ENCODE measurements around the gene FICD.

Gene FICD

DNA sequence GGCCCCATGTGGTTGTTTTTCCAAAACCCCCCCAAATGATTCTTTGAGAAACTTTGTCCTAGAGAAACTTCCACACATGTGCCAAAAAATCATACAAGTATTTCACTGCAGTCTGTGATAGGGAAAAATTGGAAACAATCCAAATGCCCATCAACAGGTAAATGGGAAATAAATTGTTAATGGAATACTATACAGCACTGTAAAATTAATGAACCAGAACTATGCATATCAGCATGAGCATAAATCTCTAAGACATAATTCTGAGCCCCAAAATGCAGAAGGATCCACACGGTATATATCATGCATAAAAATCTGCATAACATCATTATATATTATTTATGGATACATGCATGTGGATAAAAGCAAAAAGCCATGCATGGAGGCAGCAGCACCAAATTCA lies 5.3 kb upstream of the FICD start:
- Mint-ChIP-seq H3K9me3 (no peaks in the 10 kb centered on the region), H3K27me3 (ENCODE audit: low read depth) (peaks cover 12% of the 10 kb centered on the region), H3K27ac (no peak overlapping the region), H3K36me3 (ENCODE audit: low read depth) (no peaks in the 10 kb centered on the region), H3K4me1 (peaks cover 7% of the 10 kb centered on the region), H3K4me3 (no peak overlapping the region)
- TF ChIP-seq, protein P1, sequence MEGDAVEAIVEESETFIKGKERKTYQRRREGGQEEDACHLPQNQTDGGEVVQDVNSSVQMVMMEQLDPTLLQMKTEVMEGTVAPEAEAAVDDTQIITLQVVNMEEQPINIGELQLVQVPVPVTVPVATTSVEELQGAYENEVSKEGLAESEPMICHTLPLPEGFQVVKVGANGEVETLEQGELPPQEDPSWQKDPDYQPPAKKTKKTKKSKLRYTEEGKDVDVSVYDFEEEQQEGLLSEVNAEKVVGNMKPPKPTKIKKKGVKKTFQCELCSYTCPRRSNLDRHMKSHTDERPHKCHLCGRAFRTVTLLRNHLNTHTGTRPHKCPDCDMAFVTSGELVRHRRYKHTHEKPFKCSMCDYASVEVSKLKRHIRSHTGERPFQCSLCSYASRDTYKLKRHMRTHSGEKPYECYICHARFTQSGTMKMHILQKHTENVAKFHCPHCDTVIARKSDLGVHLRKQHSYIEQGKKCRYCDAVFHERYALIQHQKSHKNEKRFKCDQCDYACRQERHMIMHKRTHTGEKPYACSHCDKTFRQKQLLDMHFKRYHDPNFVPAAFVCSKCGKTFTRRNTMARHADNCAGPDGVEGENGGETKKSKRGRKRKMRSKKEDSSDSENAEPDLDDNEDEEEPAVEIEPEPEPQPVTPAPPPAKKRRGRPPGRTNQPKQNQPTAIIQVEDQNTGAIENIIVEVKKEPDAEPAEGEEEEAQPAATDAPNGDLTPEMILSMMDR (IDR thresholded peaks at IDR 0.05; ENCODE audit: unreplicated experiment in 3 of 3): no peak

DNA sequence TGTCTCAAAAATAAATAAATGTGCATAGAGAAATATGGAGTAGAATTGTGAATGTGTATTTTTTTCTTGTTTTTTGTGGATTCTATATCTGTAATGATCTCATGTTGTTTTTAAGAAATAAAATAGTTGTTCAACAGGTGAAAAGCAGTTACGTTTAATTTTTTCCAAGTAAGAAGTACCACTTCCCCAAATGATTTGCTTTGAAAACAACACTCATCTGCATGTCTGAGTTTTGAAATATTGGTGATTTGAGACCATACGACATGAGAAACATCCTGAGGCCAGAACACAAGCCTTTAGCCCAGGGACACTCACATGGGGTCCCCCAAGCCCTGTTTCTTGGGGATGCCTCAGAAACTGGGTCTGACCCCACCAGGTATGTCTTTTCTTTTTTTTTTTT lies 4.2 kb upstream of the FICD start:
- Mint-ChIP-seq H3K27ac (no peak overlapping the region), H3K27me3 (ENCODE audit: low read depth) (peaks cover 8% of the 10 kb centered on the region), H3K9me3 (no peaks in the 10 kb centered on the region), H3K4me1 (peaks cover 8% of the 10 kb centered on the region), H3K4me3 (no peak overlapping the region), H3K36me3 (ENCODE audit: low read depth) (no peaks in the 10 kb centered on the region)
- TF ChIP-seq, protein P1 (IDR thresholded peaks at IDR 0.05; ENCODE audit: unreplicated experiment in 3 of 3): no peak

DNA sequence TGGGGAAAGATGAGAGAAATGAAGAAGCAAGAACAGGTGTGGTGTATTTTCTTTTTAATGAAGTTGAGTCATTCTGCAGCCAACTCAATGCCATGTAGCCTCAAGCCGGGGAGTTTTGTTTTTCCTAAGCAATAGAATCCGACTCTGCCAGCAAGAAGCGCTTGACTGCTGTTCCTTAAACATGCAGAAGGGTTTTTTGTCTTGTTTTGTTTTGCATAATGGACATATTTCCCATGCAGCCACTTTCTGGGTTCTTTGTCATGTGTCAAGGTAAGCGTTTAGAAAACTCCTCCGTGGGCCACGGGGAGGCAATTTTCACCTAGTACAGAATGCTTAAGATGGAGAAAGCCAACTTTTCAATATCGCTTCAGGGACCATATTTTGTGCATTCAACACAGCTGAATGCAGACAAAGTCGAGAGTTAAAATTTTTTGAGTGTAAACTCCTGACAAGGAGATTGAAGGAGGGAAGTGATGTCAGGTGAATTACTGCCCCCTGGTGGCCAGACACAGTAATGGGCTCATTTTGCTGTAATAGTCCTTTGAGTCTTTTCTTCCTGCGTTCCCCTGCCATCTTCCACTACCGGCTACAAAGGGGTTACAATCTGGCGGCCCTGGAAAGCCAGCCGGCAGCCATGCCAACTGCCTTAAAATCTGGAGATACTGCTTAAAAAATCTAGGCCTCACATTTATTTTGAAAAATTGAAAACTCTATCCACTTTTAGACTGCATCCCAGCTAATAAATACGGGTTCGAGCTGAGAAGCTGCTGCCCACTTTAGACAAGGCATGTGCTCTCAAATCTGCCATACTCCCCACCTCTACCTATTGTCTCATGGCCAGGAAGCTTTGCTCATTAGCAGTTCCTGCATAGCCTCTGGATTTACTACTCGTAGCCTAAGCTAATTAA lies 3.2 kb upstream of the FICD start:
- H3K9me3 Mint-ChIP-seq: no peaks in the 10 kb centered on the region
- TF ChIP-seq, protein P1 (IDR thresholded peaks at IDR 0.05; ENCODE audit: unreplicated experiment in 3 of 3): peak; percentile 84 to 91 (median 91)
- H3K4me3 Mint-ChIP-seq: peak overlapping the region; percentile 22 to 76 (median 71)
- peaks cover 13% of the 10 kb centered on the region for H3K4me1 Mint-ChIP-seq
- peak overlapping the region; percentile 51 to 79 (median 51) for H3K27ac Mint-ChIP-seq
- no peaks in the 10 kb centered on the region for H3K36me3 Mint-ChIP-seq (ENCODE audit: low read depth)
- peaks cover 7% of the 10 kb centered on the region for H3K27me3 Mint-ChIP-seq (ENCODE audit: low read depth)

DNA sequence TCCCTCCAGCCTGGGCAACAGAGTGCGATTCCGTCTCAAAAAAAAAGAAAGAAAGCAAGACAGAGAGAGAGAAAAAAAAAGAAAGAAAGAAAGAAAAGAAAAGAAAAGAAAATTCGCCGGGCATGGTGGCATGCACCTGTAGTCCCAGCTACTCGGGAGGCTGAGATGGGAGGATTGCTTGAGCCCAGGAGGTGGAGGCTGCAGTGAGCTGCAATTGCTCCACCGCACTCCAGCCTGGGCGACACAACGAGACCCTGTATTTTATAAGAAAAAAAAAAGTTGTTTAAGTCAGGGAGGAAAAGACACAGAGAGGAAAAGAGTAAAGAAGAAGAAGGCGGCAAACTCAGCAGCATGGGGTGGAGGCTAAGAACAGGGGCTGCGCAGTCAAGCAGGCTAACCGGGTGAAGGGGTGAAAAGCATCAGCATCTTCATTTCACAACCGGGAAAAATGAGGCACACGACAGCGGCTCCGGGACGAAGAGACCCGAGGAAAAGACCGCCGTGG lies 557 bp upstream of the FICD start:
- peaks cover 13% of the 10 kb centered on the region for H3K4me1 Mint-ChIP-seq
- TF ChIP-seq, protein P1 (IDR thresholded peaks at IDR 0.05; ENCODE audit: unreplicated experiment in 3 of 3): no peak
- H3K27ac Mint-ChIP-seq: no peak overlapping the region
- H3K9me3 Mint-ChIP-seq: no peaks in the 10 kb centered on the region
- H3K36me3 Mint-ChIP-seq (ENCODE audit: low read depth): peaks cover 10% of the 10 kb centered on the region
- H3K27me3 Mint-ChIP-seq (ENCODE audit: low read depth): no peaks in the 10 kb centered on the region
- H3K4me3 Mint-ChIP-seq: peak overlapping the region; percentile 90 to 96 (median 94)

DNA sequence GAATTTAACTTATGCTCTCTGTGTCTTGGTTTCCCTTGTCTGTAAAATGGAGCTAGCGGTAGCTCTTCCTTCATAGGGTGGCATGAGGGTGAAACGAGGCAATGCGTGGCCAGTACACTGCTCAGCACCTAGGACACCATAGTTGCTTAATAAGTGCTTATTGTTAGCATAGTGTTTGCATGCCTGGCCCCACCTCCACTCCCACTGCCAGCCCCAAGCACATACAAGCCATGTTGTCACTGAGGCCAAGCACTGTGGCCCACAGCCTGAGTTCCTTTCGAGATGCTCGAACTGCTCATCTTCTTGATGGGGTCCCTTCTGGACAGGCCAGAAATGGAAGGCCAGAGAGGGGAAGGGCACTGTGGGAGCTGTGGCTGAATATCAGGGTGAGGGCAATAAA lies 839 bp downstream of the FICD start:
- peak overlapping the region; percentile 90 to 96 (median 94) for H3K4me3 Mint-ChIP-seq
- H3K27ac Mint-ChIP-seq: no peak overlapping the region
- peaks cover 24% of the 10 kb centered on the region for H3K36me3 Mint-ChIP-seq (ENCODE audit: low read depth)
- H3K27me3 Mint-ChIP-seq (ENCODE audit: low read depth): no peaks in the 10 kb centered on the region
- peaks cover 13% of the 10 kb centered on the region for H3K4me1 Mint-ChIP-seq
- H3K9me3 Mint-ChIP-seq: no peaks in the 10 kb centered on the region
- TF ChIP-seq, protein P1 (IDR thresholded peaks at IDR 0.05; ENCODE audit: unreplicated experiment in 3 of 3): no peak

All from nephron (organoid).